Adrenal gland (tissue), 5 donors: ENCODE results near the gene GSTM3.

Experiments
- POLR2A ChIP-seq, 2 donors: fragments of 450-650 bp; IDR thresholded peaks; one replicate each; pipeline ENCODE4 v1.6.1; 2017; ENCODE audit warnings: antibody characterized with exemption in 2 of 2, mild to moderate bottlenecking in 2 of 2, moderate library complexity in 1 of 2
- TF ChIP-seq, protein P1 (sequence below), 6 experiments: fragments of 450-650 bp in 4 of 6; fragments of 200-600 bp in 2 of 6; sonication (generic) in 1 of 6; IDR thresholded peaks; 1 replicate in 5 of 6; 2 replicates in 1 of 6; pipeline versions ENCODE4 v1.5.1 to v1.8.0; 2016 to 2021; ENCODE audit warnings: antibody characterized with exemption in 6 of 6, mild to moderate bottlenecking in 2 of 6, moderate library complexity in 1 of 6
- donor health status: DM: no; HTN: no; CAD: no.

DNA sequence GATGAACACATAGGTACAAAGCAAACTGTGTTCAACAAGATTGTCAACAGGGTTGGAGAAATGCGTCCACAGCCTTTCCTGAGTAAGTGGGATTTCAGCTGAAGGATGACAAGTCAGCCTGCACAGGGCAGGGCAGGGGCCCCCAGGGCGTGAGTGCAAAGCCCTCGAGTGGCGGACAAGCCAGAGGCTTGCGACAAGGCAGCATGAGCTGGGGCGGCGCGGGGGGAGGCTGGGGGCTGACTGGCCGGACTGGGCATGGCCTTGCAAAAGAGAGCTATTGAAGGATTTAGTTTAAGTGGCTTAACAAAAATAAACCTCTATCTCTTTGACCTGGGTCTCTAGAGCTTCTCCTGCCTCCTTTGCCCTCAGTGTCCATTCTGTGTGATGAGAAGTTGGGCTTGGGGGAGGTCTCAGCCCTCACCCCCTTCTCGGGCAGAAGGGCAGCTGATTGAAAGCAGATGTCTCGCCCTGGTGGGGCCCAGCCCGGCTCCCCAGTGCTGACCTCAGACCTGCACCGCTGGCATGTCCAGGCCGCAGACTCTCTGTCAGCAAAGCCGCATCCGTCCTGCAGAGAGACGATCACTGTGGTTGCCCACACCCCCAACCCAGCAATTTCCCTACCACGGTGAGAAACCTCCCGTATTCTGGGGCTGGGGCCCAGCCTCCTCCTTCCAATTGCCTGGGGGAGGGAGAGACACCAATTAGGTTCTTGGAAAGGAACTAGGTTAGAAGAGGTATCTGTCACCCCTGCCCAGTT, 47.2 kb upstream of the GSTM3 start:
- TF ChIP-seq POLR2A (IDR thresholded peaks at IDR 0.05): no peak
- TF ChIP-seq, protein P1, sequence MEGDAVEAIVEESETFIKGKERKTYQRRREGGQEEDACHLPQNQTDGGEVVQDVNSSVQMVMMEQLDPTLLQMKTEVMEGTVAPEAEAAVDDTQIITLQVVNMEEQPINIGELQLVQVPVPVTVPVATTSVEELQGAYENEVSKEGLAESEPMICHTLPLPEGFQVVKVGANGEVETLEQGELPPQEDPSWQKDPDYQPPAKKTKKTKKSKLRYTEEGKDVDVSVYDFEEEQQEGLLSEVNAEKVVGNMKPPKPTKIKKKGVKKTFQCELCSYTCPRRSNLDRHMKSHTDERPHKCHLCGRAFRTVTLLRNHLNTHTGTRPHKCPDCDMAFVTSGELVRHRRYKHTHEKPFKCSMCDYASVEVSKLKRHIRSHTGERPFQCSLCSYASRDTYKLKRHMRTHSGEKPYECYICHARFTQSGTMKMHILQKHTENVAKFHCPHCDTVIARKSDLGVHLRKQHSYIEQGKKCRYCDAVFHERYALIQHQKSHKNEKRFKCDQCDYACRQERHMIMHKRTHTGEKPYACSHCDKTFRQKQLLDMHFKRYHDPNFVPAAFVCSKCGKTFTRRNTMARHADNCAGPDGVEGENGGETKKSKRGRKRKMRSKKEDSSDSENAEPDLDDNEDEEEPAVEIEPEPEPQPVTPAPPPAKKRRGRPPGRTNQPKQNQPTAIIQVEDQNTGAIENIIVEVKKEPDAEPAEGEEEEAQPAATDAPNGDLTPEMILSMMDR (IDR thresholded peaks at IDR 0.05): no peak
